Breast epithelium (tissue), 4 donors: Measurements from ENCODE around the gene ORC6. TPM values are rescaled to one million over a fixed set of nuclear protein-coding genes. Genes with fewer than 3 reads are reported as not detected.

Experiments used
- DNase-seq, 2 donors: peaks; one replicate each; pipeline ENCODE4 v3.0.0-alpha.2; 2019; ENCODE audit warnings: low spot score in 2 of 2
- H3K27ac ChIP-seq, 2 donors: fragments of 200-600 bp; sonication (generic) in 1 of 2; one replicate each; pipeline ENCODE4 v1.5.1; 2016 to 2019; ENCODE audit warnings: mild to moderate bottlenecking in 1 of 2
- H3K27me3 ChIP-seq, 2 donors: fragments of 200-600 bp; sonication (generic) in 1 of 2; one replicate each; pipeline versions ENCODE4 v1.5.1 to v1.6.0; 2017 to 2019; ENCODE audit warnings: control low read depth in 1 of 2, mild to moderate bottlenecking in 1 of 2
- H3K36me3 ChIP-seq: fragments of 200-600 bp; one replicate; pipeline ENCODE4 v1.5.1; 2019
- H3K4me1 ChIP-seq, 2 donors: fragments of 200-600 bp; sonication (generic); one replicate each; pipeline ENCODE4 v1.5.1; 2016 to 2019; ENCODE audit warnings: control low read depth in 1 of 2
- H3K4me3 ChIP-seq, 3 donors: fragments of 200-600 bp; sonication (generic); 1 replicate in 2 of 3; 2 replicates in 1 of 3; pipeline ENCODE4 v1.5.1; 2016 to 2019; ENCODE audit warnings: mild to moderate bottlenecking in 3 of 3, moderate library complexity in 2 of 3
- H3K9me3 ChIP-seq, 2 donors: fragments of 200-600 bp; sonication (generic) in 1 of 2; one replicate each; pipeline ENCODE4 v1.5.1; 2016 to 2019; ENCODE audit warnings: control low read depth in 1 of 2
- CTCF ChIP-seq, 3 donors: fragments of 450-650 bp; IDR thresholded peaks; one replicate each; pipeline ENCODE4 v1.5.1; 2016 to 2017; ENCODE audit warnings: antibody characterized with exemption in 3 of 3, mild to moderate bottlenecking in 3 of 3, moderate library complexity in 3 of 3
- POLR2A ChIP-seq: fragments of 450-650 bp; IDR thresholded peaks from one replicate; pipeline ENCODE4 v1.6.1; 2016; ENCODE audit warnings: antibody characterized with exemption, mild to moderate bottlenecking, moderate library complexity
- POLR2AphosphoS5 ChIP-seq, 3 donors: sonication (generic); formaldehyde crosslinking; IDR thresholded peaks; one replicate each; pipeline ENCODE4 v1.6.1; 2017; ENCODE audit warnings: antibody characterized with exemption in 3 of 3
- intact Hi-C: fragments of 100-400 bp; cut with DNase I; formaldehyde crosslinking; loops from one replicate; pipeline ENCODE4 v1.15.1; 2023; ENCODE audit warnings: low total_unique reads
- total RNA-seq, 3 donors: library from RNA; depleted of rRNA; stranded (reverse); fragments of >200 nt; gene quantifications; one replicate each; pipeline ENCODE4 v1.1.0, GENCODE V29; 2016

The ORC6 gene
- total RNA-seq, 3 donors from 2014 or later: 0.66 to 1.3 (median 0.80) TPM

- peak overlapping the region in 2 of 3 donors; percentile 91 to 99 for H3K4me3 ChIP-seq
- TF ChIP-seq POLR2A: no peak
- no peak for TF ChIP-seq CTCF (IDR thresholded peaks at IDR 0.05)
- no peak for DNase-seq
- H3K4me1 ChIP-seq: peaks cover 0 to 9% of the 10 kb centered on the region in 2 donors
- no peaks in the 10 kb centered on the region for H3K36me3 ChIP-seq
- intact Hi-C loops: no loop called here
- H3K9me3 ChIP-seq: no peaks in the 10 kb centered on the region
- H3K27ac ChIP-seq: peak overlapping the region in 1 of 2 donors; percentile 97
- H3K27me3 ChIP-seq: no peaks in the 10 kb centered on the region
These were observed 2.0 kb upstream of the ORC6 start for GRCh38 chr16:46687486-46687885.

GRCh38 chr16:46688101-46688653, 1.3 kb upstream of the ORC6 start:
- intact Hi-C loops: no loop called here
- Histone ChIP-seq H3K4me1 (peaks cover 0 to 9% of the 10 kb centered on the region in 2 donors), H3K27ac (peak overlapping the region; percentile 97 to 99), H3K9me3 (no peaks in the 10 kb centered on the region), H3K27me3 (no peaks in the 10 kb centered on the region), H3K4me3 (peak overlapping the region; percentile 76 to 99 (median 91)), H3K36me3 (no peaks in the 10 kb centered on the region)
- TF ChIP-seq POLR2AphosphoS5 (IDR thresholded peaks at IDR 0.05) (no peak), CTCF (IDR thresholded peaks at IDR 0.05) (peak in 1 of 3 donors; percentile 6)
- DNase-seq: no peak

GRCh38 chr16:46688654-46689364, 650 bp upstream of the ORC6 start, which contains the start of gene VPS35:
Gene VPS35 (minus strand): TSS chr16:46689178. CDS start chr16:46689133, 45 bp downstream.
- Histone ChIP-seq H3K27me3 (no peaks in the 10 kb centered on the region), H3K9me3 (no peaks in the 10 kb centered on the region), H3K4me1 (peaks cover 0 to 9% of the 10 kb centered on the region in 2 donors), H3K36me3 (no peaks in the 10 kb centered on the region), H3K4me3 (peak within 1 kb of the TSS; percentile 76 to 99 (median 91)), H3K27ac (peak within 1 kb of the TSS; percentile 97 to 99)
- intact Hi-C loops: no loop called here
- DNase-seq: peak; percentile 99 to 100
- TF ChIP-seq CTCF (IDR thresholded peaks at IDR 0.05): peak in 1 of 3 donors; percentile 6
- peak; percentile 31 to 56 (median 34) for TF ChIP-seq POLR2AphosphoS5 (IDR thresholded peaks at IDR 0.05)
- TF ChIP-seq POLR2A: no peak

GRCh38 chr16:46690281-46691178, 1.1 kb downstream of the ORC6 start:
- TF ChIP-seq POLR2A (no peak), CTCF (IDR thresholded peaks at IDR 0.05) (no peak), POLR2AphosphoS5 (IDR thresholded peaks at IDR 0.05) (no peak)
- H3K4me3 ChIP-seq: peak overlapping the region; percentile 76 to 99 (median 91)
- H3K9me3 ChIP-seq: no peaks in the 10 kb centered on the region
- peaks cover 0 to 9% of the 10 kb centered on the region in 2 donors for H3K4me1 ChIP-seq
- H3K27ac ChIP-seq: no peak overlapping the region
- intact Hi-C loops: no loop called here
- DNase-seq: no peak
- H3K36me3 ChIP-seq: no peaks in the 10 kb centered on the region
- H3K27me3 ChIP-seq: no peaks in the 10 kb centered on the region
